Ishikawa (cell line): ENCODE data around the gene DNAJA4.

ENCODE experiments used
- FOXM1 ChIP-seq: IDR thresholded peaks from 2 replicates; pipeline ENCODE4 v1.6.1; 2012; ENCODE audit warnings: low read depth, borderline replicate concordance
- RAD21 ChIP-seq: IDR thresholded peaks from 2 replicates; pipeline ENCODE4 v1.6.1; 2012; ENCODE audit warnings: low read depth
- TCF12 ChIP-seq: IDR thresholded peaks from 2 replicates; pipeline ENCODE4 v1.6.1; 2012; ENCODE audit warnings: low read depth
- TEAD4 ChIP-seq: IDR thresholded peaks from 2 replicates; pipeline ENCODE4 v1.6.1; 2012
- ZBTB7A ChIP-seq: IDR thresholded peaks from 2 replicates; pipeline ENCODE4 v1.6.1; 2012; ENCODE audit warnings: low read depth

- no peak for TF ChIP-seq FOXM1
- no peak for TF ChIP-seq RAD21
- no peak for TF ChIP-seq TCF12
- TF ChIP-seq ZBTB7A: no peak
- TF ChIP-seq TEAD4: no peak
Observed at GRCh38 chr15:78266806-78267205, 2.4 kb downstream of the DNAJA4 start.
